Glomerular visceral epithelial cell (primary cell): ENCODE results near the gene ERMAP.
"Not testable (repeated sequence)": the region's sequence is repeated elsewhere in the genome, so short reads cannot be mapped to it uniquely, and the experiment has no call there.

ENCODE experiments used
- DNase-seq: peaks from one replicate; pipeline ENCODE4 v3.0.0-alpha.2; 2016; ENCODE audit errors: extremely low spot score

Gene ERMAP

GRCh38 chr1:42807056-42807668, 9.8 kb upstream of the ERMAP start:
- no peak for DNase-seq

DNA sequence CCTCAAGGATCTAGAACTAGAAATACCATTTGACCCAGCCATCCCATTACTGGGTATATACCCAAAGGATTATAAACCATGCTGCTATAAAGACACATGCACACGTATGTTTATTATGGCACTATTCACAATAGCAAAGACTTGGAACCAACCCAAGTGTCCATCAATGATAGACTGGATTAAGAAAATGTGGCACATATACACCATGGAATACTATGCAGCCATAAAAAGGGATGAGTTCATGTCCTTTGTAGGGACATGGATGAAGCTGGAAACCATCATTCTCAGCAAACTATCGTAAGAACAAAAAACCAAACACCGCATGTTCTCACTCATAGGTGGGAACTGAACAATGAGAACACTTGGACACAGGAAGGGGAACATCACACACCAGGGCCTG, 2.1 kb upstream of the ERMAP start:
- not testable (repeated sequence) for DNase-seq

DNA sequence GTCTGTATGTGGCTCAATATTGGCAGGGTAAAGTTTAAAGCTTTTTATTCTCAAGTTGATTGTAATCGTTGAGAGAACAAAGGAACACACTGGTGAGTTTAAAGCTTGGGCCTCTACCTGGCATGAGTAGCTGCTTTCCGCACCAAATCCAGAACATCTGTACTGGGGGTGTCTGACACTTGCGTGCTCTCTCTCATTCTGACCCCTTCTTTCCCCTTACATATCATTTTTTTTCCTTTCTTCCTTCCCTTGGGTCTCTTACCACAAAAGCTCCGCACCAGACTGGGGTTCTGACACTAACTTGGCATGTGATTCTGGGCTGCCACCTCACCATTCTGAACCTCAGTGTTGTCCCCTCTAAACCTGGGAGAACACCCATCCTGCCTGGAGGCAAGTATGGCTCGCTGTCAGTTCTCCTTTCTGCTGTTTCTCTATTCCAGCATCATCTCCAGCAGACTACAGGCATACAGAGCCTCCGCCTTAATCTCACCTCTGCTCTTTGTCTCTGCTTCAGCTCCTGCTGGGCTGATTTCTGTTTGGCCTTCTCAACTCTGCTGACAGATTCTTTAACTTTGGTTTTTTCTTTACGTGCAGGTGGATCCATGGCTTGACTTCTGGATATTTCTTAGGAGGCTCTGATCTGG, 859 bp upstream of the ERMAP start:
- no peak for DNase-seq

- no peak for DNase-seq
These were observed 482 bp downstream of the ERMAP start for GRCh38 chr1:42817440-42817767.

DNA sequence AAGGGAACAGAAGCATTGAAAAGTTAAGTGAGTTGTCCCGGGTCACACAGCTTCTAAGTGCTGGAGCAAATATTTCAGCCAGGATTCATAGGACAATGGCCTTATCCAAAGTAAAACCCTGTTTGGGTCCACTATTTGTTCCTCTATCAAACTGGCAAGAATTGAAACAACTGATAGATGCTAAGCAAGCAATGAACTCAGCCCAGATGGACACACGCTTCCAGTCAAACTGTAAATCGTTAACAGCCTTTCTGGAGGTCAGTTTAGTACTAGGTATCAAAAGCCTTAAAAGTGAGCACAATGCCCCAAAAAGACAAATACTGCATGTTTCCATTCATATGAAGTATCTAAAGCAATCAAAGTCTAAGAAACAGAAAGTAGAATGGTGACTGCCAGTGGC, 1.1 kb downstream of the ERMAP start:
- no peak for DNase-seq

GRCh38 chr1:42820813-42821212, 3.9 kb downstream of the ERMAP start:
- no peak for DNase-seq

- DNase-seq: no peak
These were observed 4.8 kb downstream of the ERMAP start for GRCh38 chr1:42821690-42822089.

GRCh38 chr1:42822800-42823392, 6.0 kb downstream of the ERMAP start:
- DNase-seq: no peak

GRCh38 chr1:42824481-42825035, 7.6 kb downstream of the ERMAP start:
- no peak for DNase-seq

DNA sequence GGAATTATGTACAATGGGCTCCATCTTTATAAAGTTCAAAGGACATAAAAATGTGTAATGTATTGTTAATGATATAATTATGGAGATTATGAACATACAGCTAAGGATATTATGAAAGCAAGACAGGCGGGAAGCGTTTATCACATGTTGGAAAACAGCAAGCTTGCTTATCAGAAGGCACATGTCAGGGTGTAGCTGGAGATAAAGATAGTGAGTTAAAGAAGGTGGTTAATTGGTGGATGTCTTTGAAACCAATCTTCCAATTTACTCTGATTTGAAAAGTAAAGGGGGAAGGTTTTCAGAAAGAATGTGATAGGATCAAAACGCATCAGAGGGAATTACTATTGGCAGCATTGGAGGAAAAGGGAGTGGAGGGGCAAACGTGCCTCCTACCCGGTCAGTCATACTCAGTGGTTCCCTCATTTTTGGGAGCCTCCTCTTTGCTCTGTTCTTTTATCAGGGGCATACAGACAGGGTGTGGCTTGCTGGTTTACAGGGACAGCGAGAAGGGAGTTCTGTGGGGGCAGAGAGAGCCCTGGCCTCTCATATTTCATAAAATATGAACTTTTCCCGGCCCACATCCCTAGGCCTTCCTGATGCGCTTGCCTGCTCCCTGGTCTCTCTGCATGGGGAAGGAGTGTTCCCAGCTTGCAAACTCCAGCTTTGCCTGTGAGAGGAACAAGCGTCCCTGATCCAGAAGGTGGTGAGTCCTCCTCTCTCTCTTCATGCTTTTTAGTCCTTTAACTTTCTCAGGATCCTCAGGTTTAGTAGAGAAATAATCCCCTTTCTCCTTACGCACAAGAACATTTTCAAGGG, 8.3 kb downstream of the ERMAP start:
- DNase-seq: no peak

- DNase-seq: no peak
These were observed 13.7 kb downstream of the ERMAP start for GRCh38 chr1:42830631-42831030.

GRCh38 chr1:42831273-42831672, 14.4 kb downstream of the ERMAP start:
- no peak for DNase-seq

GRCh38 chr1:42832641-42833240, 15.8 kb downstream of the ERMAP start:
- no peak for DNase-seq

- DNase-seq: no peak
These were observed 17.1 kb downstream of the ERMAP start for GRCh38 chr1:42833981-42834380.

- DNase-seq: no peak
These were observed 17.9 kb downstream of the ERMAP start for GRCh38 chr1:42834803-42835202.

DNA sequence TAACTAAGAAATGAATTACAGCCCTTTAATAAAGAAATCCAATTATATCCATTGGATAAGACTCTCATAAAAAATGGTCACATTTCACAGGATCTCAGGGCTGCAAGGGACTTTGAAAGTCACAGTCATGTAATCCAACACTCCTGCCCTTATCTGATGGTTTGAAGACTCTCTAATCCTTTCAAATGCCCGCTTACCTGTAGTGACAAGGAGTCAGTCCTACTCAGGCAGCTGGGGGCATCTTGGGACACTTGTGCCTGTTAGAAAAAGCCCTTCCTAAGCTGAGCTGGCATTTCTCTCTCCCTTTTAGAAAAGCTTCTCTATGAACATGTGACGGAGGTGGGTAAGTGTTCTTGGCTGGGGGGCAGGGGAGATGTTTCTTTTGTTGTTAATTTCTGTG, 18.5 kb downstream of the ERMAP start:
- no peak for DNase-seq

GRCh38 chr1:42837709-42838108, 20.8 kb downstream of the ERMAP start:
- DNase-seq: no peak

- no peak for DNase-seq
These were observed 21.7 kb downstream of the ERMAP start for GRCh38 chr1:42838482-42839190.

- DNase-seq: no peak
These were observed 24.1 kb downstream of the ERMAP start for GRCh38 chr1:42841010-42841409.

DNA sequence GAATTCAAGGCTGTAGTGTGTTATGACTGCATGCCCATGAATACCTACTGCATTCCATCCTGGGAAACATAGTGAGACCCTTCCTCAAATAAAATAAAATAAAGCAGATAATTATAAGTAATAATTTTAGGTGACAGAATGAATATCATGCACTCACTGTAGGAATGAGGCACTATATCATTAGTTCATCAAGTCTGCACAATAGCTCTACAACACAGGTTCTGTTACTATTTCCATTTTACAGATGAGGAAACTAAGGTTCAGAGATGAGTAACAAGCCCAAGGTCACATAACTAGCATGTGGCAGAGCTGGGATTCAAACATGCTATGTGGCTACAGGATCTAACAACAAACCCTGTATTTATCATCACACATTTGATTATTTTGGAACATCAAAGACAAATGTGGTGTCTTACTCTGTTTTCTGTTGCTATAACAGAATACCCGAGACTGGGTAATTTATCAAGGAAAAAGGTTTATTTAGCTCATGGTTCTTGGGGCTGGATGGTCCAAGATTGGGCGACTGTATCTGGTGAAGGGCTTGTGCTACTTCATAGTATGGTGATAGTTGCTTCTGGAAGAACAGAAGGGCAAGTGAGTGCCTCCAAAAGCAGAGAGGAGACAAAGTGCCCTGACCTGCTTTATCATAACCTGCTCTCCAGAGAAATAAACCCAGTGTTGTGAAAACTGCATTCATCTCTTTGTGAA, 24.7 kb downstream of the ERMAP start:
- DNase-seq: no peak
